HEK293 (cell line): ENCODE data around the gene AHCYL2.

Experiments
- EGR2 ChIP-seq: fragments of 450-650 bp; formaldehyde crosslinking; IDR thresholded peaks from 2 replicates; pipeline ENCODE4 v1.5.1; 2016; ENCODE audit warnings: low read depth, missing biosample characterization, missing genetic modification characterization
- REST ChIP-seq: fragments of 450-650 bp; formaldehyde crosslinking; IDR thresholded peaks from 2 replicates; pipeline ENCODE4 v1.5.1; 2016; ENCODE audit warnings: missing biosample characterization, missing genetic modification characterization

- peak; percentile 89 for TF ChIP-seq EGR2 (tag by site-specific recombination)
- no peak for TF ChIP-seq REST (tag by site-specific recombination)
Observed at GRCh38 chr7:129224251-129225205, at the start of gene AHCYL2.
